HEK293T (cell line): Measurements from ENCODE around the gene APBA2.

Source experiments
- CTCF ChIA-PET: fragments of 350-600 bp; formaldehyde crosslinking; extraction: SDS; loops from one replicate; lab custom pipeline; 2021; ENCODE audit warnings: antibody characterized with exemption, inconsistent platforms; lab: Yijun Ruan, JAX
- POLR2A ChIA-PET: fragments of 350-600 bp; formaldehyde crosslinking; extraction: SDS; loops from one replicate; lab custom pipeline; 2020; ENCODE audit warnings: antibody characterized with exemption, inconsistent platforms; lab: Yijun Ruan, JAX
- DNase-seq: peaks from one replicate; pipeline ENCODE4 v3.0.0; 2012; ENCODE audit warnings: mixed read lengths; ENCODE audit errors: extremely low spot score
- ARNT ChIP-seq: fragments of 450-650 bp; IDR thresholded peaks from 2 replicates; pipeline ENCODE4 v1.6.1; 2017; ENCODE audit warnings: mild to moderate bottlenecking
- BHLHE40 ChIP-seq: fragments of 450-650 bp; IDR thresholded peaks from 2 replicates; pipeline ENCODE4 v1.6.1; 2016; ENCODE audit warnings: mild to moderate bottlenecking, moderate library complexity, borderline replicate concordance
- CTBP1 ChIP-seq: fragments of 450-650 bp; IDR thresholded peaks from 2 replicates; pipeline ENCODE4 v1.6.1; 2016; ENCODE audit warnings: borderline replicate concordance
- ELF4 ChIP-seq: fragments of 450-650 bp; IDR thresholded peaks from 2 replicates; pipeline ENCODE4 v1.6.1; 2017; ENCODE audit warnings: antibody characterized with exemption
- FOXA1 ChIP-seq: fragments of 450-650 bp; IDR thresholded peaks from 2 replicates; pipeline ENCODE4 v1.6.1; 2016; ENCODE audit warnings: mild to moderate bottlenecking
- FOXK2 ChIP-seq: fragments of 450-650 bp; IDR thresholded peaks from 2 replicates; pipeline ENCODE4 v1.6.1; 2016; ENCODE audit warnings: mild to moderate bottlenecking
- FOXM1 ChIP-seq: fragments of 450-650 bp; IDR thresholded peaks from 2 replicates; pipeline ENCODE4 v1.6.1; 2017; ENCODE audit warnings: mild to moderate bottlenecking, borderline replicate concordance
- HDGF ChIP-seq: fragments of 450-650 bp; IDR thresholded peaks from 2 replicates; pipeline ENCODE4 v1.6.1; 2017; ENCODE audit warnings: antibody characterized with exemption, borderline replicate concordance
- L3MBTL2 ChIP-seq: fragments of 450-650 bp; conservative IDR thresholded peaks from 2 replicates; pipeline ENCODE4 v1.6.1; 2016; ENCODE audit warnings: mild to moderate bottlenecking
- LEF1 ChIP-seq: fragments of 450-650 bp; IDR thresholded peaks from 2 replicates; pipeline ENCODE4 v1.6.1; 2017; ENCODE audit warnings: mild to moderate bottlenecking, borderline replicate concordance
- NFRKB ChIP-seq: fragments of 450-650 bp; IDR thresholded peaks from 2 replicates; pipeline ENCODE4 v1.6.1; 2016; ENCODE audit warnings: mild to moderate bottlenecking, moderate library complexity
- SP1 ChIP-seq: fragments of 450-650 bp; IDR thresholded peaks from 2 replicates; pipeline ENCODE4 v1.6.1; 2017
- SUZ12 ChIP-seq: fragments of 450-650 bp; IDR thresholded peaks from 2 replicates; pipeline ENCODE4 v1.6.1; 2016; ENCODE audit warnings: mild to moderate bottlenecking
- TARDBP ChIP-seq: fragments of 450-650 bp; IDR thresholded peaks from 2 replicates; pipeline ENCODE4 v1.6.1; 2016
- ZNF384 ChIP-seq: fragments of 450-650 bp; IDR thresholded peaks from 2 replicates; pipeline ENCODE4 v1.6.1; 2016
- TF ChIP-seq, protein P1 (sequence below): fragments of 450-650 bp; IDR thresholded peaks from 2 replicates; pipeline ENCODE4 v1.6.1; 2016

APBA2 gene

DNA sequence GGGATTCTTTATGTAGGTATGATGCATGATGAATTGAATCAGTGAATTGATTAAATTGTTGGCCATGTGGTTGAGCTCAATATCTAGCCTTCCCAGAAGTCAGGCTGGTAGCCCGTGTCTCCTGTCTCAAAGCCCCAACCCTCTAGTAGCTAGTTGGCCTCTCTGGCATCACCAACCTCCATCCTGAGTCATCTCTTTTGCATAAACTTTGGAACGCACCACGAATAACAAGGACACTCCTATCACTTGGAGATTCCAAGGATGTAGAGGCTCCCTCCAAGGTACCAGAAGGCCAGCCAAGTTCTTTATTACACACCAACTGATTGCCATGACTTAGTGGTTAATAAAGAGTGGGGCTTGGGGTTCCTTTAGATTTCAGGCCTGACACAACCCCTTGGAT lies 148.4 kb downstream of the APBA2 start:
- no peak for DNase-seq
- CTCF ChIA-PET: interaction anchor here (0.5 kb wide), 1 partner anchor 887 kb away, joined by 3 read pairs; no protein-coding TSS in a partner anchor
- TF ChIP-seq FOXM1: no peak
- TF ChIP-seq LEF1: no peak
- TF ChIP-seq ELF4: no peak
- no peak for TF ChIP-seq NFRKB
- no peak for TF ChIP-seq SP1
- TF ChIP-seq CTBP1: no peak
- TF ChIP-seq TARDBP: no peak
- TF ChIP-seq ARNT: no peak
- POLR2A ChIA-PET: no interaction called here

DNA sequence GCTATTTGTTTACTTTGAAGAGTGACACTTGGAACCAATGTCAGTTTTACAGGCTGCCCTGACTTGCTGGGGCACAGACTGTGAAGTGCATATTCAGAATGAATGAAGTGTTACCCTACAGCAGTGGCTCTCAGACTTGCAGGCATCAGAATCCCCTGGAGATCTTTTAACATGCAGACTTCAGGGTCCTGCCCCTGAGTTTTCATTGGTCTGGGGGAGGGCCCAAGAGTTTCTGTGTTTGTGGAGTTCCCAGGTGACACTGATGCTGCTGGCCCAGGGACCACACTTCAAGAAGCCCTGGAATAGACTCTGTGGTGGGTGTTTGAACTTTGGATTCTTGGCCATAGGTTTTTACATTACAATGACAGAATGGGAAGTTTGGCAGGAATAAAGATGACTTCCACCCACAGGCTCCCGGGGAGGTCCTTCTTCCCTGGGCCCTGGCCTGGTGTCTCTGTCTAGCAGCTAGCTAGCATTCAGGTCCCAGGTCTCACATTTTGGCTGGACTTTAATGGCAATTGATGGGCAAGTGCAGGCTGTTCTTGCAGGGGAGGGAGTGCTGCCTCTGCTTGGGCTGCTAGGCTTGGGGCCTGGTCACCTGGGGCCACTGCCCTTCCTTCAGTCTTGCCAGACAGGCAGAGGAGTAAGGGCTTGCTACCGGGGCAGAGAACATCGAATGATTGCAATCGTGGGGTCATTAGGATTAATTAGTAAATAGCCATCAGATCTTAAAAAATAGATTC lies 149.0 kb downstream of the APBA2 start:
- ChIA-PET POLR2A (no interaction called here), CTCF (interaction anchor here (0.6 kb wide), 1 partner anchor 26 kb away, joined by 6 read pairs; no protein-coding TSS in a partner anchor)
- TF ChIP-seq BHLHE40: no peak
- TF ChIP-seq CTBP1: no peak
- TF ChIP-seq L3MBTL2: no peak
- no peak for TF ChIP-seq ZNF384
- TF ChIP-seq TARDBP: no peak
- no peak for TF ChIP-seq ARNT
- TF ChIP-seq, protein P1, sequence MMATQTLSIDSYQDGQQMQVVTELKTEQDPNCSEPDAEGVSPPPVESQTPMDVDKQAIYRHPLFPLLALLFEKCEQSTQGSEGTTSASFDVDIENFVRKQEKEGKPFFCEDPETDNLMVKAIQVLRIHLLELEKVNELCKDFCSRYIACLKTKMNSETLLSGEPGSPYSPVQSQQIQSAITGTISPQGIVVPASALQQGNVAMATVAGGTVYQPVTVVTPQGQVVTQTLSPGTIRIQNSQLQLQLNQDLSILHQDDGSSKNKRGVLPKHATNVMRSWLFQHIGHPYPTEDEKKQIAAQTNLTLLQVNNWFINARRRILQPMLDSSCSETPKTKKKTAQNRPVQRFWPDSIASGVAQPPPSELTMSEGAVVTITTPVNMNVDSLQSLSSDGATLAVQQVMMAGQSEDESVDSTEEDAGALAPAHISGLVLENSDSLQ: no peak
- TF ChIP-seq FOXA1: no peak
- no peak for TF ChIP-seq FOXM1
- no peak for TF ChIP-seq LEF1
- TF ChIP-seq NFRKB: no peak
- TF ChIP-seq FOXK2: no peak
- no peak for TF ChIP-seq SP1
- no peak for TF ChIP-seq HDGF
- TF ChIP-seq SUZ12: no peak
- no peak for DNase-seq

DNA sequence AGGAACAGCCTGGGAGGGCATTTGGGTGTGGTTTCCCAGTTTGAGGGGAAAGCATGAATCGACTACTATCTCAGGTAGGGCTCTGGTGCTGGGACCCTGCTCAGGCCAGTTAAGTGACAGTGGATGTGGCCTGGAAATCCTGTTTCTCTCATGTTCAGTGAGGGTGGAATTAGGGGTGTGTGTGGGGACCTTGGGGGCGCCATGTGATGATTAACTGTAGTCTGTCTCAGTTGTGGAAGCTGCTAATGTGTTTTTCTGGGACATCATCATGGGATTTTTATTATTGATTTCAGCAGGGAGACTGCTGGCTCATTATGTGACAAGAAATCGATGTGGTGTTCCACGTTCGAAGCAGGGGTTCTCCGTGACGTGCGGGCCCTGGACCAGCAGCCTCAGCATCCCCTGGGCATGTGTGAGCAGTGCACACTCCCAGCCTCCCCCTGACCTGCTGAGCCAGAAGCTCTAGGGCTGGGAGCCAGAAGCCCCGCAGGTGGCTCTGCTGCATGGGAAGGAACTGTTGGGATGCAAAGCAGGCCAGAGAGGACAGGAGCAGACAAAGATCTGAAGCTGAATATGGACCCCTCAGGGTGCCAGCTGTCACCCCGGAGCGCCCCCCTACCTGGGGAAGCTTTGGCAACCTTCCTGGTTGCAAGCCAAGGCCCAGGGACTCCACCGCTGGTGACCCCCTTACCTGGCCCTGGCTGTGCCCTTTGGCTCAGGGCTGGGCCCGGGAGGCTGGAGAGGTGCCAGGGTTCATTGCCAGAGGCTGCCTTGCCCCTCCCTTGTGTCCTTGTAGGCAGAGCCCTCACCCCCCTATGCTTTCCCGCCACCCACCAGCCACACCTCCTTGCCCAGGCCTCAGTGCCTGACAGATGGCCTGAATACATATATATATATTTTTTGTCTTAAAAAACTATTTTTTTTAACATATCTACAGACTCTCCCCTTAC lies 149.8 kb downstream of the APBA2 start:
- POLR2A ChIA-PET: no interaction called here
- TF ChIP-seq CTBP1 (no peak), ELF4 (no peak), LEF1 (no peak), ARNT (no peak), BHLHE40 (no peak), FOXM1 (no peak)
- DNase-seq: no peak
- CTCF ChIA-PET: no interaction called here

DNA sequence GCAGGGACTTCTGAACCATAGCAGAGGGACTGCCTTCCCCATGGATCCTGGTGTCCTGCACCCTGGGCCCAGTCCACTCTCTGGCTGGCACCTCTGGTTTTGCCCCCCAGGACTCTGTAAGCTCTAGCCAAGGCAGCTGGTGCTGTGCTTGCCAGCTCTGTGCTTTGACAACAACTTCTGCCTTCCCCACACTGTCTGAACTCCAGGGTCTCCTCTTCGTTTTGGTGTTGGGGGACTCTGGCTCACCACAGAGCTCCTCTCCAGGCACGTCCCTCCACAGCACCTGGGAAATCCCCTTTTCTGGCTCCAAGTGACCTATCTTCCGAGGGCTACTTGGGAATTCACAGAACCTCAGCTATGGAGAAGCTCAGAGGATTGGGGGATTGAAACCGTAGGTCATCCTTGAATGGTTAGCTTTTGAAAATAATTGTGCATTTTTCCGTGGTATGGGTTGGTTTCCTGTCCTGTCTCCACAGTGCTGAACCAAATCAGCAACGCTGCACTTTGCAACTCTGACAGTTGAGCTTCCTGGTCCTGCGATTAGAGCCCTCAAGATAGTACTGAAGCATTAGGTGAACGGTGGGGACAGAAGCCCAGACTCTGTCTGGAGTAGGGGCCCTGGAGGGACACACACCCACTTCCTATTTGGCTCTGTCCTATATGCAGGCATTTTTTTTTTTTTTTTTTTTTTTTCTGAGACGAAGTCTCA lies 152.4 kb downstream of the APBA2 start:
- TF ChIP-seq TARDBP: no peak
- TF ChIP-seq, protein P1: no peak
- TF ChIP-seq CTBP1: no peak
- TF ChIP-seq FOXA1: no peak
- no peak for TF ChIP-seq FOXM1
- TF ChIP-seq HDGF: no peak
- no peak for TF ChIP-seq LEF1
- TF ChIP-seq L3MBTL2: no peak
- TF ChIP-seq NFRKB: no peak
- no peak for TF ChIP-seq SUZ12
- no peak for TF ChIP-seq FOXK2
- TF ChIP-seq SP1: no peak
- TF ChIP-seq ZNF384: no peak
- TF ChIP-seq BHLHE40: no peak
- CTCF ChIA-PET: no interaction called here
- no peak for DNase-seq
- POLR2A ChIA-PET: no interaction called here

DNA sequence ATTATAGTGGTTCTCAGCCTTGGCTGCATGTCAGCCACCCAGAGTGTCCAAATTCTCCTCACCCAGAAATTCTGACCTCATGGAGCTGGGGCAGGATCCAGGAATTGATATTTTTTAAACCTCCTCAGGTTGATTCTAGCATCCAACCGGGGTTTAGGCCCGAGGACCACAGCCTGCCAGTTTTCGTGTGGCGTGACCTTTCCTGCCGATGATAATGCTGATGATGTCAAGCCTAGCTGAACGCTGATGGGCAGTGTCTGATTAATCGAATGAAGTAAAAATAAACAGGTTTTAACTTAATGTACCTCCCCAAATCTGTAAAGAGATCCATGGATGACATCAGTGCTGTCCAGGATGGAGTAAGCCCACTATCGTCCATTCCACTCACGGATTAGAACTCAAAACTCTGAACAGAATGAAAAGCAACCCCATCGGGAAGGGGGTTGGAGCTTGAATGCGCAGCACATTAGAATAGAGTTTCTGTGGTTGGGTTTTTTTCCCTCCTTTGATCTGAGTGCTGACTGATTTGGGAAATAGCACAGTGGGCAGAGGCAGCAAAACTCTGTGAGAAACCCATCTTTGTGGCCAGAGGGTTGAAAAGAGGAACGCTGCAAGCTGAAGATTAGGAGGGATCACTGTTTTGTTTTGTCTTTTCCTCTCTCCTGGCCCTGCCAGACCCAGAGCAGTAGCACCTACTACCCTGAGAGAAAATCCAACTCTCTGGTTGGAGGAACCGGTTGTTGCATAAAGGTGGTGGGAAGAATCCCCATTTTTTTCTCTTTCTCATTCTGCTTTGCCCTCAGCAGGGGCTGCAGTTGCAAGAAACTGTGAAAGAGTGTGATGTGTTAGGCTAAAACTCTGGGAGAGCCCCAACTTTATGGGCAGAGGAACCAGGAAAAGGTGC lies 153.9 kb downstream of the APBA2 start:
- TF ChIP-seq L3MBTL2 (no peak), NFRKB (no peak), FOXA1 (no peak), ARNT (no peak), LEF1 (no peak)
- DNase-seq: no peak
- CTCF ChIA-PET: no interaction called here
- POLR2A ChIA-PET: no interaction called here
